Peyer's patch (tissue), 4 donors: ENCODE data around the gene COX6A2. TPM values are rescaled to one million over a fixed set of nuclear protein-coding genes. Genes with fewer than 3 reads are reported as not detected.
A peak's percentile ranks its signal among the peaks of the same experiment; 100 is the strongest.
"Not testable (repeated sequence)": the region's sequence is repeated elsewhere in the genome, so short reads cannot be mapped to it uniquely, and the experiment has no call there.

Experiments
- DNase-seq, 3 donors: peaks; one replicate each; pipeline ENCODE4 v3.0.0-alpha.2; 2017 to 2019
- H3K27ac ChIP-seq, 4 donors: fragments of 200-600 bp; sonication (generic); one replicate each; pipeline ENCODE4 v1.5.1; 2016 to 2019
- H3K27me3 ChIP-seq, 2 donors: fragments of 200-600 bp; sonication (generic); one replicate each; pipeline ENCODE4 v1.5.1; 2019
- H3K36me3 ChIP-seq, 3 donors: fragments of 200-600 bp; sonication (generic); one replicate each; pipeline ENCODE4 v1.5.1; 2016 to 2019
- H3K4me1 ChIP-seq, 4 donors: fragments of 200-600 bp; sonication (generic); one replicate each; pipeline ENCODE4 v1.5.1; 2016 to 2019
- H3K4me3 ChIP-seq, 4 donors: fragments of 200-600 bp; sonication (generic); 1 replicate in 3 of 4; 2 replicates in 1 of 4; pipeline ENCODE4 v1.5.1; 2016 to 2019; ENCODE audit warnings: mild to moderate bottlenecking in 1 of 4
- H3K9me3 ChIP-seq, 4 donors: fragments of 200-600 bp; sonication (generic); one replicate each; pipeline ENCODE4 v1.5.1; 2016 to 2019; ENCODE audit warnings: mild to moderate bottlenecking in 1 of 4
- CTCF ChIP-seq, 6 experiments: fragments of 450-650 bp in 4 of 6; fragments of 200-600 bp in 2 of 6; sonication (generic) in 1 of 6; IDR thresholded peaks; one replicate each; pipeline ENCODE4 v1.5.1; 2017 to 2019; ENCODE audit warnings: antibody characterized with exemption in 6 of 6, mild to moderate bottlenecking in 3 of 6, moderate library complexity in 1 of 6
- POLR2A ChIP-seq, 2 donors: fragments of 450-650 bp; IDR thresholded peaks; one replicate each; pipeline ENCODE4 v1.5.1; 2017; ENCODE audit warnings: antibody characterized with exemption in 2 of 2, mild to moderate bottlenecking in 2 of 2, moderate library complexity in 2 of 2
- total RNA-seq, 4 donors: library from RNA; depleted of rRNA; stranded (reverse); fragments of >200 nt; gene quantifications; one replicate each; pipeline ENCODE4 v1.1.0, GENCODE V29; 2016

Gene COX6A2
- total RNA-seq, 4 donors from 2014 or later: not detected

GRCh38 chr16:31420037-31420436 lies 8.1 kb downstream of the COX6A2 start:
- Histone ChIP-seq H3K36me3 (no peaks in the 10 kb centered on the region), H3K27me3 (no peaks in the 10 kb centered on the region), H3K27ac (no peak overlapping the region), H3K4me3 (no peak overlapping the region), H3K4me1 (no peaks in the 10 kb centered on the region), H3K9me3 (no peaks in the 10 kb centered on the region)
- peak in 1 of 3 donors; percentile 12 for DNase-seq
- no peak for TF ChIP-seq CTCF (IDR thresholded peaks at IDR 0.05)

- peak in 1 of 3 donors; percentile 14 for DNase-seq
- no peaks in the 10 kb centered on the region for H3K27me3 ChIP-seq
- H3K4me1 ChIP-seq: no peaks in the 10 kb centered on the region
- no peaks in the 10 kb centered on the region for H3K36me3 ChIP-seq
- TF ChIP-seq CTCF (IDR thresholded peaks at IDR 0.05) (no peak), POLR2A (IDR thresholded peaks at IDR 0.05) (no peak)
- no peaks in the 10 kb centered on the region for H3K9me3 ChIP-seq
- H3K4me3 ChIP-seq: no peak overlapping the region
- no peak overlapping the region for H3K27ac ChIP-seq
Observed at GRCh38 chr16:31417916-31418315, 10.2 kb downstream of the COX6A2 start.

- DNase-seq, H3K4me3 ChIP-seq: not testable (repeated sequence)
Observed at GRCh38 chr16:31417036-31417435, 11.1 kb downstream of the COX6A2 start.

GRCh38 chr16:31416371-31416770 lies 11.8 kb downstream of the COX6A2 start:
- Histone ChIP-seq H3K9me3 (no peaks in the 10 kb centered on the region), H3K27me3 (no peaks in the 10 kb centered on the region), H3K4me3 (no peak overlapping the region), H3K27ac (no peak overlapping the region), H3K4me1 (no peaks in the 10 kb centered on the region), H3K36me3 (no peaks in the 10 kb centered on the region)
- TF ChIP-seq POLR2A (IDR thresholded peaks at IDR 0.05) (no peak), CTCF (IDR thresholded peaks at IDR 0.05) (no peak)
- DNase-seq: no peak

More at GRCh38 chr16:31417036-31417435, 11.1 kb downstream of the COX6A2 start:
- not testable (repeated sequence) for H3K27ac ChIP-seq, H3K9me3 ChIP-seq, H3K27me3 ChIP-seq, H3K36me3 ChIP-seq, H3K4me1 ChIP-seq

GRCh38 chr16:31414706-31415105 lies 13.5 kb downstream of the COX6A2 start:
- DNase-seq: peak in 1 of 3 donors; percentile 78
- Histone ChIP-seq H3K9me3 (no peaks in the 10 kb centered on the region), H3K4me1 (no peaks in the 10 kb centered on the region), H3K27me3 (no peaks in the 10 kb centered on the region), H3K36me3 (no peaks in the 10 kb centered on the region), H3K4me3 (no peak overlapping the region), H3K27ac (peak overlapping the region in 1 of 4 donors; percentile 55)
- TF ChIP-seq CTCF (IDR thresholded peaks at IDR 0.05) (no peak), POLR2A (IDR thresholded peaks at IDR 0.05) (no peak)

- no peak for DNase-seq
- Histone ChIP-seq H3K4me3 (no peak overlapping the region), H3K36me3 (no peaks in the 10 kb centered on the region), H3K27me3 (no peaks in the 10 kb centered on the region), H3K27ac (no peak overlapping the region), H3K4me1 (no peaks in the 10 kb centered on the region), H3K9me3 (no peaks in the 10 kb centered on the region)
- TF ChIP-seq POLR2A (IDR thresholded peaks at IDR 0.05): no peak
- no peak for TF ChIP-seq CTCF (IDR thresholded peaks at IDR 0.05)
Observed at GRCh38 chr16:31413943-31414342, 14.2 kb downstream of the COX6A2 start.
